GM10248 (cell line): Measurements from ENCODE around the gene TINAG.

Experiments
- CTCF ChIA-PET: fragments of 300-600 bp; sonication (Branson Sonifier 250); formaldehyde crosslinking; extraction: SDS; loops from one replicate; lab custom pipeline; 2021; ENCODE audit warnings: antibody characterized with exemption; lab: Yijun Ruan, JAX
- POLR2A ChIA-PET: fragments of 350-650 bp; sonication (Branson Sonifier 250); formaldehyde crosslinking; extraction: SDS; loops from one replicate; lab custom pipeline; 2020; ENCODE audit warnings: antibody characterized with exemption; lab: Yijun Ruan, JAX
- DNase-seq: peaks from one replicate; pipeline ENCODE4 v3.0.0; 2012; ENCODE audit errors: extremely low spot score
- CTCF ChIP-seq: IDR thresholded peaks from 2 replicates; pipeline ENCODE4 v1.5.1; 2012; ENCODE audit warnings: mild to moderate bottlenecking, low read depth; ENCODE audit errors: extremely low read depth, missing control alignments, control extremely low read depth

TINAG gene

GRCh38 chr6:54403096-54403495 lies 94.9 kb downstream of the TINAG start:
- DNase-seq, result no peak
- TF ChIP-seq CTCF, result no peak
- ChIA-PET CTCF (no interaction called here), POLR2A (no interaction called here)

GRCh38 chr6:54404791-54405190 lies 96.5 kb downstream of the TINAG start:
- POLR2A ChIA-PET, result no interaction called here
- no peak for TF ChIP-seq CTCF
- DNase-seq, result no peak
- CTCF ChIA-PET, result interaction anchor here (1.7 kb wide), 1 partner anchor 15 kb away, joined by 3 read pairs; no protein-coding TSS in a partner anchor

- POLR2A ChIA-PET, result no interaction called here
- CTCF ChIA-PET, result interaction anchor here (1.2 to 2.3 kb wide), 2 partner anchors 9 to 12 kb away, joined by 3 to 9 read pairs; no protein-coding TSS in a partner anchor
- no peak for TF ChIP-seq CTCF
- no peak for DNase-seq
Measured at GRCh38 chr6:54411767-54412166, 103.5 kb downstream of the TINAG start.

GRCh38 chr6:54415517-54415916 lies 107.3 kb downstream of the TINAG start:
- POLR2A ChIA-PET, result no interaction called here
- CTCF ChIA-PET, result no interaction called here
- no peak for TF ChIP-seq CTCF
- DNase-seq, result no peak

- no peak for TF ChIP-seq CTCF
- DNase-seq, result no peak
- POLR2A ChIA-PET, result no interaction called here
- CTCF ChIA-PET, result interaction anchor here (0.7 to 2.4 kb wide), 5 partner anchors 9 to 424 kb away, joined by 3 to 9 read pairs (median 3); no protein-coding TSS in a partner anchor
Measured at GRCh38 chr6:54419885-54420284, 111.6 kb downstream of the TINAG start.

GRCh38 chr6:54426995-54427394 lies 118.8 kb downstream of the TINAG start:
- ChIA-PET CTCF (interaction anchor here (1.2 kb wide), 1 partner anchor 14 kb away, joined by 3 read pairs; no protein-coding TSS in a partner anchor), POLR2A (no interaction called here)
- no peak for DNase-seq
- no peak for TF ChIP-seq CTCF

- CTCF ChIA-PET, result interaction anchor here (1.2 kb wide), 1 partner anchor 14 kb away, joined by 3 read pairs; no protein-coding TSS in a partner anchor
- no peak for DNase-seq
- TF ChIP-seq CTCF, result no peak
- POLR2A ChIA-PET, result no interaction called here
Measured at GRCh38 chr6:54427396-54427937, 119.2 kb downstream of the TINAG start.
